ENCODE results near the gene AKR7A2. TPM values are rescaled to one million over a fixed set of nuclear protein-coding genes. Genes with fewer than 3 reads are reported as not detected.

AKR7A2 gene
- total RNA-seq, 4 donors from 2014 or later, result 45.2 to 68.2 (median 59.6) TPM

GRCh38 chr1:19359357-19359756 is 47.4 kb upstream of the AKR7A2 start:
- no peak for DNase-seq (ENCODE audit: extremely low spot score)
- Histone ChIP-seq H3K4me3 (no peak overlapping the region), H3K36me3 (peaks cover 24 to 47% (median 36%) of the 10 kb centered on the region in 4 donors), H3K27me3 (no peaks in the 10 kb centered on the region), H3K4me1 (peaks cover 25 to 58% (median 48%) of the 10 kb centered on the region in 4 donors), H3K9me3 (no peaks in the 10 kb centered on the region), H3K27ac (replicated peaks in 1 of 4) (peak overlapping the region in 1 of 4 donors; percentile 24)
- intact Hi-C loops (cut with DNase I), result no loop called here
- TF ChIP-seq POLR2AphosphoS5 (IDR thresholded peaks at IDR 0.05) (no peak), POLR2A (IDR thresholded peaks at IDR 0.05; ENCODE audit: low read depth) (no peak), EP300 (IDR thresholded peaks at IDR 0.05) (no peak), CTCF (IDR thresholded peaks at IDR 0.05) (no peak)
- 73% methylated on average over 9 of the region's 11 CpGs for WGBS

DNA sequence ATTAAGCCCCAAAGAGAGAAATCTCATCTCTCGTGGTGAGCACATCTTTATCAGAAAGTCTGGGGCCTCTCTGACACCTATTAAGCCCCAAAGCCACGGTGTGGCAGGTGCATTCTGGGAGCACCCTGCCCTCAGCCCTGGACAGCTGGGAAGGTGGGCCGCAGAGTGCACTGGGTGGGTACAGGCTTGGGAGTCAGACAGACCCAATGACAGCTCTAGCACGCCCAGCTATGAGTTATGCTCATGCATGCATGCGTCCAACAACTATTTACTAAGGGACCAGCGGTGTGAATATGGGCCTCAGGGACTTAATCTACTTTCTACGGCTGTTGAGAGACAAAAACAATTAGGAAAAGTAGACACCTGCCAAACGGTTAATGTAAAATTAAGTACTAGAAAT is 46.8 kb upstream of the AKR7A2 start:
- Histone ChIP-seq H3K36me3 (peaks cover 25 to 53% (median 43%) of the 10 kb centered on the region in 4 donors), H3K9me3 (no peaks in the 10 kb centered on the region), H3K4me3 (no peak overlapping the region), H3K4me1 (peaks cover 19 to 58% (median 48%) of the 10 kb centered on the region in 4 donors), H3K27ac (replicated peaks in 1 of 4) (no peak overlapping the region), H3K27me3 (no peaks in the 10 kb centered on the region)
- WGBS, result 89% methylated on average over 8 of the region's 8 CpGs
- DNase-seq (ENCODE audit: extremely low spot score), result no peak
- TF ChIP-seq POLR2AphosphoS5 (IDR thresholded peaks at IDR 0.05) (no peak), CTCF (IDR thresholded peaks at IDR 0.05) (no peak), POLR2A (IDR thresholded peaks at IDR 0.05; ENCODE audit: low read depth) (no peak), EP300 (IDR thresholded peaks at IDR 0.05) (no peak)
- intact Hi-C loops (cut with DNase I), result no loop called here

- Histone ChIP-seq H3K27me3 (no peaks in the 10 kb centered on the region), H3K9me3 (no peaks in the 10 kb centered on the region), H3K27ac (replicated peaks in 1 of 4) (no peak overlapping the region), H3K4me3 (no peak overlapping the region), H3K36me3 (peaks cover 28 to 61% (median 55%) of the 10 kb centered on the region in 4 donors), H3K4me1 (peaks cover 15 to 62% (median 52%) of the 10 kb centered on the region in 4 donors)
- intact Hi-C loops (cut with DNase I), result no loop called here
- 84% methylated on average over 13 of the region's 13 CpGs for WGBS
- TF ChIP-seq EP300 (IDR thresholded peaks at IDR 0.05), result no peak
- TF ChIP-seq POLR2A (IDR thresholded peaks at IDR 0.05; ENCODE audit: low read depth), result no peak
- TF ChIP-seq POLR2AphosphoS5 (IDR thresholded peaks at IDR 0.05), result no peak
- TF ChIP-seq CTCF (IDR thresholded peaks at IDR 0.05), result no peak
- no peak for DNase-seq (ENCODE audit: extremely low spot score)
Measured at GRCh38 chr1:19357299-19357986, 45.5 kb upstream of the AKR7A2 start.

- WGBS, result 97% methylated on average over 3 of the region's 5 CpGs
- no peak overlapping the region for H3K4me3 ChIP-seq
- intact Hi-C loops (cut with DNase I), result no loop called here
- no peaks in the 10 kb centered on the region for H3K9me3 ChIP-seq
- no peaks in the 10 kb centered on the region for H3K27me3 ChIP-seq
- H3K27ac ChIP-seq (replicated peaks in 1 of 4), result no peak overlapping the region
- H3K4me1 ChIP-seq, result peaks cover 13 to 62% (median 57%) of the 10 kb centered on the region in 4 donors
- no peak for DNase-seq (ENCODE audit: extremely low spot score)
- peaks cover 28 to 73% (median 65%) of the 10 kb centered on the region in 4 donors for H3K36me3 ChIP-seq
- TF ChIP-seq CTCF (IDR thresholded peaks at IDR 0.05) (no peak), POLR2AphosphoS5 (IDR thresholded peaks at IDR 0.05) (no peak), EP300 (IDR thresholded peaks at IDR 0.05) (no peak), POLR2A (IDR thresholded peaks at IDR 0.05; ENCODE audit: low read depth) (no peak)
Measured at GRCh38 chr1:19356266-19356665, 44.3 kb upstream of the AKR7A2 start.
